CD4-positive, alpha-beta T cell treated with Interleukin-15 for 1 hour (primary cell): ENCODE results near the gene PTPRN2.

ENCODE experiments used
- DNase-seq: peaks from one replicate; pipeline ENCODE4 v3.0.0-alpha.2; 2020

The PTPRN2 gene

DNA sequence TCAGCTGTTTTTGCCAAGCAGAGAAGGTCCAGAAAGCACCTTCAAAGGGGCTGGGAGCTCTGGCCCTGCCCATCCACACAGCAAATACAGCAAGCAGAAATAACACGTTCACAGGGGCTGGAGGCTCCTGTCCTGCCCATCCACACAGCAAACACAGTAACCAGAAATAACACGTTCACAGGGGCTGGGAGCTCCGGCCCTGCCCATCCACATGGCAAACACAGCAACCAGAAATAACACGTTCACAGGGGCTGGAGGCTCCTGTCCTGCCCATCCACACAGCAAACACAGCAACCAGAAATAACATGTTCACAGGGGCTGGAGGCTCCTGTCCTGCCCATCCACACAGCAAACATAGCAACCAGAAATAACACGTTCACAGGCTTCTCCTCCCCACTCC lies 558.1 kb downstream of the PTPRN2 start:
- DNase-seq: no peak

DNA sequence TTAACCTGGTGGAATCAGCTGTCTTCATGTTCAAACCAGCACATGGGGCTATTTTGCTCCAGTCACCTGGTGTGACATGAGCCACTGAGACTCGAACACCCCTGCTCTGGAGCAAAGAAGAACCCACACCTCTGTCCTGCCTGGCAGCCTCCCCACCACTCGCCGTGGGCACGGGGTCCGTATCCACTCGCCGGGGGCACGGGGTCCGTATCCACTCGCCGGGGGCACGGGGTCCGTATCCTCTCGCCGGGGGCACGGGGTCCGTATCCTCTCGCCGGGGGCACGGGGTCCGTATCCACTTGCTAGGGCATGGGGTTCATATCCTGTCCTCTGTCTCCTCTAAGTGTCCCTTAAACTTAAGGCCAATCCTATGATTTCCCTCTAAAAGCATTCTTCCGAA lies 558.7 kb downstream of the PTPRN2 start:
- DNase-seq: no peak

- no peak for DNase-seq
Observed at GRCh38 chr7:158028290-158028941, 559.2 kb downstream of the PTPRN2 start.

DNA sequence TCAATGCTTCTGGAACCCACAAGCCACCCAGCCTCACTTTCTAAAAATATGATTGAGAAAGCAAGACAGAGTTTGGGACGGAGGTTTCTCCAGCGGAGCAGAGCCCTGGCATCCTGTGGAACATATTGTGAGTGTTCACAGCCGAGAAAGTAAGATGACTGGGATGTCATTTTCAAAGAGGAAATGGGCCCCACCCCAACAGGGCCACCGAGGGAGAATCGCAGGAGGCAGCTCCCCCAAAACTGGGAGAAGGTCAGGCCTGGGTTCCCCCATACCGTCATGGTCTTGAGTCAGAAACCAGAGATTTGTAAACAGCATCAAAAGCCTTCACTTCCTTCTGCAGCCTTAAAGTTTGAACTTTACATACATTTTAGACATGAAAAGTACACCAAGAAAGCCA lies 560.0 kb downstream of the PTPRN2 start:
- no peak for DNase-seq

GRCh38 chr7:158026636-158027265 lies 560.9 kb downstream of the PTPRN2 start:
- DNase-seq: no peak

- DNase-seq: no peak
Observed at GRCh38 chr7:158025686-158026600, 561.7 kb downstream of the PTPRN2 start.

- DNase-seq: no peak
Observed at GRCh38 chr7:158024881-158025280, 562.7 kb downstream of the PTPRN2 start.

DNA sequence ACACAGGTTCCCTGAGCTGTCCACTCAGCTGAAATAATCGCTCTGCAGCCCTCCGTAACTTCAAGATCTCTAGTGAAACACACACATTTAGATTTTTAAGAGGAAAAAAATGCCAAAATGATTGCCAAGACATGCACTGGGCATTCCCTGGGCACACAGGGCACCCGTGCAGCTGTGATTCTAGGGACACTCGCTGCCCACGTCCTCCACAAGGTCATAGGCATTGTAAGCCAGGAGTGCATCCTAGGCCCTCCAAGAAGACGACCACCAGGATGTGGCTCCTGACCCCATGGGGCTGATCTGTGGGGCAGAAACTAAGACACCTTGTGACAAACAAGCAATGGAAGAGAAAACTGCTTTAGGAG lies 563.3 kb downstream of the PTPRN2 start:
- DNase-seq: no peak

GRCh38 chr7:158023681-158024350 lies 563.8 kb downstream of the PTPRN2 start:
- DNase-seq: no peak

- no peak for DNase-seq
Observed at GRCh38 chr7:158023157-158023556, 564.5 kb downstream of the PTPRN2 start.

GRCh38 chr7:158022601-158023000 lies 565.0 kb downstream of the PTPRN2 start:
- DNase-seq: no peak

DNA sequence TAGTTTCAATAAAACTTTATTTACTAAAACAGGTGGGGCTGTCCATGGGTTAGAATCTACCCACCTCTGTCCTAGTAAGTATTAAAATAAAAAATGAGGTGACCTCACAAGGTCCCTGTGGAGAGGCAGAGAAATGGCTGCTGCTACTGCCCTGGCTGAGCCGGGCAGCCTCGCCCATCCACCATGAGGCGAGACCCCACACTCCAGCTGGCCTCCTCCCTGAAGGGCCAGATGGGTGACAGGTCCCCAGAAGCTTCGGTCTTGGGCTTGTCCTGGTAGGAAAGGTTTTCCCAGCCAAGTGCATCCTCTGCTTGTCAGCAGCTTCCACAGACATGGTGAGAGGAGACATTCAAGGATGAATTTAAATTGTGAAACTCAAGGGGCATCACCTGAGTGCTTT lies 565.8 kb downstream of the PTPRN2 start:
- DNase-seq: no peak

DNA sequence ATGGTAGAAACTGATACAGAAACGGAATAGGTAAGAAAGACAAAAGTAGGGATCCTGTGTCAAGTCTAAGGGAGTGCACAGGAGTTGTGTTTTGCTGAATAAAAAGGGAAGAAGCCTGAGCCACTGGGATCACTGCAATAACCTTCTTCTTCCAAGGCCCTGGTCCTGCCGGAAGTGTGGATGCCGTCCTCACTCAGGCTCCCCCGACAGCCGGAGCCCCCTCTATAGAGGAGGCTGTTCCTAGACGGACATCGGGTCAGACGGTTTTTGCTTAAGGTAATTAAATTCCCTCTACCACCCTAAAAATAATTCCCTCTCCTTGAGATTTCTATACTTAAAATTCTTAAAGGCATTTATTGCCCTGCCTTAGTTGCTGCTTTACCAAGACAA lies 566.9 kb downstream of the PTPRN2 start:
- no peak for DNase-seq

DNA sequence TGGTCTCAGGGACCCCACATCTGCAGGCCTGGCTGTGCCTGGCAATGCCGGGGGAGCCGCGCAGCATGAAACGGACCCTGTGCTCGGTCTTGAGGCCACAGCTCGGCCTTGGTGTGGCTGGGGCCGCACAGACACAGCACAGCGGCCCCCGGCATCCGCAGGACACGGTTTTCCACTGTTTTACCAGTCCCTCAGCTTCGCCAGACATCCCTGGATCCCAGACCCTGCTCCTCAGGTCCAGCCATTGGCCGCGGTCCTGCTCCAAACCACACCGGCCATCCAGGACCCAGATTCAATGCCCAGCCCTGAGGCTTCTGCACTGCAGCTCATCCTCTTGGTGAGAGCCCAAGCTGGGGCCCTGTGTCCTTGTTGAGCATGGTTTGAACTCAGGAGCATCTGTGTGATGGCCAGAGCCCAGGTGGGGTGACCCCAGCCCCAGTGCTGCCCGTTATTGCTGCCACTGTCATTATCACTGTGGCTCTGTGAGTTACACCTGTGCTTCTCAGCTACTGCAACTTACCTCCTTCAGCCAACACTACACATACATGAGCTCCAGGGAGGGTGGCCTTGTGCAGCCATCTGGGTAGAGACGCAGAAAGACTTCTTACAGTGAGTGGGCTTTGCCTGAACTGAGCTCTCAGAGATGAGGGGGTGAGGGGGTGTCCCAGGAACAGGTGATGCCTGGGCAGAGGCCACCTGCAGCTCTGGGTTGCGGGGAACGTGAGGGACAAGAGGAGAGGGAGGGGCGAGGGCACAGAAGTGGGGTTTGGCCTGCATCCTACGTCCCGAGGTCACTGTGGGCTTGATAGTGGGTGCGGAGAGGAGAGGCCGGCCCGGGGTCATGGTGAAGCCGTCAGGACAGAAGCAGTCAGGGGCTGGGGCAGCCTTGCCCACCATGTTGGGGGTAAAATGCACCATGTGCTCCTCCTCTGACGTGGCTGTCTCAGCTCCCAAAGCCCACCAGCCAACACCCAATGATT lies 567.6 kb downstream of the PTPRN2 start:
- no peak for DNase-seq

GRCh38 chr7:158018971-158019645 lies 568.5 kb downstream of the PTPRN2 start:
- DNase-seq: no peak

GRCh38 chr7:158018098-158018762 lies 569.4 kb downstream of the PTPRN2 start:
- no peak for DNase-seq

DNA sequence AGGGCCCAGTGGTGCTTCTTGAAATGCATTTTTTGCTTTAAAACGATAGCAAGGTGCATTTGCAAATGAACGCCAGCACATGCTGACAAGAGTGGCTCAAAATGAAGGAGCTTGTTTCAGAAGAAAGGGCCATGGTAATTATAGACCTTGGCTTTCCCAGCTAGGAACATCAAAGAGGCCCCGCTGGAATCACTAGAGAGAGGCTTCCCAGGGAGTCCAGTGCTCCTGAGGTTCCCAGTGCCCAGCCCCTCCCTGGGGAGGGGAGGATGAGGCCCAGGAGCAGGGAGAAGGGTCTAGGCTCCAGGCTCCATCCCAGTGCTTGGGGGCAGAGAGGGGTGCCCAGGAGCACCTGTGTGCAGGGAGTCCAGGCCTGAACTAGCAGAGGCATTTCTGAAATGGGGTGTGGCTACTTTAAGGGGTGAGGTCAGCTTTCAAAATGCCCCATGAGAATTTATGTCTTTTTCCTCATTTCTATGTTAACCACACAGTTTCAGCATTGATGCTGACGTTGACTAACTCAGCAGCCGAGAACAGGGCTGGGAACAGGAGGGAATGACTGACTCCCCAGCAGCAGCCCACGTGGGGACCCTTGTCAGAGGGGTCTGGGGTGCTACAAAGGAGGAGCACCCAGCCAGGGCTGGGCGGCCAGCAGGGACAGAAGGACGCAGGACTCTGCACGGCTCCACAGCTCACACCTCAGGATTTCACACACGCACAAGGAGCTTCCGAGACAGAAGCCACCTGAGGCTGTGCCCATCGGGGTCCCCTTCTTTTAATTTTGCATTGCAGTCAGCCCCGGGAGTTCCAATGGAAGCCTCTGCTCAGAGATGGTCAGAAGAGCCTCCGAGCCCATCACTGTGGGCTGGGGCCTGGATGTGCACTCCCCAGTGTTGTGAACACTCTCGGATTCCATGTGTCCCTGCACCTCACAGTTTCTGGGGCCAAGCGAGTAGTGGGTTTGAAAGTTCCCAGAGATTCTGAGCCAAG lies 570.2 kb downstream of the PTPRN2 start:
- no peak for DNase-seq

GRCh38 chr7:158016180-158017097 lies 571.2 kb downstream of the PTPRN2 start:
- no peak for DNase-seq
